HepG2 (cell line): ENCODE results near the gene ARPIN. TPM values are rescaled to one million over a fixed set of nuclear protein-coding genes. Genes with fewer than 3 reads are reported as not detected.

Experiments
- ADNP ChIP-seq: sonication (generic); formaldehyde crosslinking; IDR thresholded peaks from 2 replicates; pipeline ENCODE4 v1.4.0; 2020; ENCODE audit warnings: missing genetic modification reagents
- EED ChIP-seq: sonication (generic); formaldehyde crosslinking; IDR thresholded peaks from 2 replicates; pipeline ENCODE4 v1.5.0; 2020; ENCODE audit warnings: mild to moderate bottlenecking, missing genetic modification reagents
- ETV6 ChIP-seq: sonication (generic); formaldehyde crosslinking; conservative IDR thresholded peaks from 2 replicates; pipeline ENCODE4 v1.4.0; 2020; ENCODE audit warnings: missing genetic modification reagents
- KMT2A ChIP-seq: sonication (generic); formaldehyde crosslinking; IDR thresholded peaks from 2 replicates; pipeline ENCODE4 v1.4.0; 2020; ENCODE audit warnings: missing genetic modification reagents
- MAF1 ChIP-seq: sonication (generic); formaldehyde crosslinking; IDR thresholded peaks from 2 replicates; pipeline ENCODE4 v1.5.0; 2020; ENCODE audit warnings: missing genetic modification reagents, borderline replicate concordance
- NR2F6 ChIP-seq, 2 experiments: IDR thresholded peaks; 2 replicates each; pipeline ENCODE4 v1.6.1; 2016; ENCODE audit warnings: antibody characterized with exemption in 1 of 2, mild to moderate bottlenecking in 1 of 2
- PRMT3 ChIP-seq: sonication (generic); formaldehyde crosslinking; IDR thresholded peaks from 2 replicates; pipeline ENCODE4 v1.8.1; 2022; ENCODE audit warnings: low read depth, mild to moderate bottlenecking, moderate library complexity, missing genetic modification reagents, borderline replicate concordance
- SNAI1 ChIP-seq: sonication (generic); formaldehyde crosslinking; IDR thresholded peaks from 2 replicates; pipeline ENCODE4 v1.5.0; 2020; ENCODE audit warnings: mild to moderate bottlenecking, missing genetic modification reagents, borderline replicate concordance
- SP5 ChIP-seq: IDR thresholded peaks from 2 replicates; pipeline ENCODE4 v1.6.1; 2016; ENCODE audit warnings: low read depth, borderline replicate concordance
- TAF1 ChIP-seq: sonication (generic); formaldehyde crosslinking; IDR thresholded peaks from 2 replicates; pipeline ENCODE4 v1.4.0; 2020; ENCODE audit warnings: missing genetic modification reagents
- TCF7 ChIP-seq: sonication (generic); IDR thresholded peaks from 2 replicates; pipeline ENCODE4 v1.6.1; 2016; ENCODE audit warnings: antibody characterized with exemption, low read depth
- YY1 ChIP-seq: IDR thresholded peaks from 2 replicates; pipeline ENCODE4 v1.6.1; 2011; ENCODE audit warnings: low read length, low read depth, moderate library complexity, mild to moderate bottlenecking; ENCODE audit not compliant: insufficient read depth, insufficient replicate concordance
- ZBTB7B ChIP-seq: sonication (generic); formaldehyde crosslinking; IDR thresholded peaks from 2 replicates; pipeline ENCODE4 v1.4.0; 2020; ENCODE audit warnings: missing genetic modification reagents
- ZNF136 ChIP-seq: sonication (generic); formaldehyde crosslinking; IDR thresholded peaks from 2 replicates; pipeline ENCODE4 v1.8.1; 2022; ENCODE audit warnings: low read depth, mild to moderate bottlenecking, moderate library complexity, missing genetic modification reagents
- ZNF331 ChIP-seq: sonication (generic); formaldehyde crosslinking; IDR thresholded peaks from 2 replicates; pipeline ENCODE4 v1.4.0; 2020; ENCODE audit warnings: missing genetic modification reagents
- ZNF570 ChIP-seq: sonication (generic); formaldehyde crosslinking; IDR thresholded peaks from 2 replicates; pipeline ENCODE4 v1.4.0; 2020; ENCODE audit warnings: mild to moderate bottlenecking, missing genetic modification reagents, borderline replicate concordance
- polyA plus RNA-seq, 8 experiments: library from polyadenylated mRNA; depleted of rRNA in 3 of 8; stranded (reverse) in 7 of 8; unstranded in 1 of 8; fragments of >200 nt; fragmentation: Illumina TruSeq in 4 of 8; extraction: Trizol in 4 of 8; gene quantifications; 2 replicates each; pipeline versions ENCODE4 v1.2.1 to v1.2.3, GENCODE V29; 2011 to 2016; ENCODE audit warnings: low read depth in 4 of 8, missing spikeins in 1 of 8, mixed read lengths in 1 of 8; ENCODE audit not compliant: insufficient read depth in 1 of 8
- total RNA-seq, 5 experiments: library from RNA; depleted of rRNA; stranded (reverse); fragments of >200 nt; fragmentation: Illumina TruSeq; extraction: Trizol; gene quantifications; 2 replicates each; pipeline ENCODE4 v1.2.3, GENCODE V29; 2016; ENCODE audit warnings: low read depth in 1 of 5
- TF ChIP-seq, protein P1 (sequence below): sonication (generic); formaldehyde crosslinking; IDR thresholded peaks from one replicate; pipeline ENCODE4 v1.5.1; 2020; ENCODE audit warnings: mild to moderate bottlenecking, missing genetic modification reagents; ENCODE audit errors: not compliant biosample characterization
- TF ChIP-seq, protein P2 (sequence below): sonication (generic); formaldehyde crosslinking; IDR thresholded peaks from 2 replicates; pipeline ENCODE4 v1.4.0; 2020; ENCODE audit warnings: missing genetic modification reagents
- TF ChIP-seq, protein P3 (sequence below): sonication (generic); formaldehyde crosslinking; IDR thresholded peaks from 2 replicates; pipeline ENCODE4 v1.4.0; 2020; ENCODE audit warnings: mild to moderate bottlenecking, missing genetic modification reagents
- TF ChIP-seq, protein P4 (sequence below): sonication (generic); formaldehyde crosslinking; IDR thresholded peaks from 2 replicates; pipeline ENCODE4 v1.4.0; 2020; ENCODE audit warnings: missing genetic modification reagents, low read depth, mild to moderate bottlenecking, borderline replicate concordance

ARPIN gene
- total and polyA plus RNA-seq, 2 of the 13 experiments (the other 11 are each of a cell fraction or from before 2014, with no cell fraction given): 2.8 to 5.0 TPM

DNA sequence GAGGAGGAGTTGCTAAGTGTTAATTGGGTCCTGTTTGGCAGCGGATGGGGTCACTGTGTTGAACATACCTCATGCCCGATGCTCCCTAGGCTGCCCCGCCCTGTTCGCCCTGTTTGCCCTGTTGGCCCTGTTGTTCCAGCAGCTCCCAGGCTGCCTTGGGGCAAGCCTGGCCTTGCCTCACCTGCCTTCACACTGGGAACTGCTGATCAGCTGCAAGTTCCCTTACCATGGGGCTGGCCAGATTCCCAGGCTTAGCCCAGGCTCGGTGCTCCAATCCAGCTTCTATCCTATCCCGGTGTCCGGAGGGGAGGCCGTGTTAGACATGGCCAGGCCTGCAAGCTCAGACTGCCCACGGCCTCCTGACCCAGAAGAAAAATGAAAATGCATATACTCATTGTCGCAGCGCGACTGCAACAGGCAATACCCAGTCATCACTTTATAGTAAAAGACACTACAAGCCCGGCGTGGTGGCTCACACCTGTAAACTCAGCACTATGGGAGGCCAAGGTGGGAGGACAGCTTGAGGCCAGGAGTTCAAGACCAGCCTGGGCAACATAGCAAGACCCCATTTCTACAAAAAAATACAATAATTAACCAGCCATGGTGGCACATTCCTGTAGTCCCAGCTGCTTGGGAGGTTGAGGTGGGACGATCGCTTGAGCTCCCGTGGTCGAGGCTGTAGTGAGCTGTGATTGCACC lies 45.5 kb upstream of the ARPIN start (continued):
- TF ChIP-seq, protein P1, sequence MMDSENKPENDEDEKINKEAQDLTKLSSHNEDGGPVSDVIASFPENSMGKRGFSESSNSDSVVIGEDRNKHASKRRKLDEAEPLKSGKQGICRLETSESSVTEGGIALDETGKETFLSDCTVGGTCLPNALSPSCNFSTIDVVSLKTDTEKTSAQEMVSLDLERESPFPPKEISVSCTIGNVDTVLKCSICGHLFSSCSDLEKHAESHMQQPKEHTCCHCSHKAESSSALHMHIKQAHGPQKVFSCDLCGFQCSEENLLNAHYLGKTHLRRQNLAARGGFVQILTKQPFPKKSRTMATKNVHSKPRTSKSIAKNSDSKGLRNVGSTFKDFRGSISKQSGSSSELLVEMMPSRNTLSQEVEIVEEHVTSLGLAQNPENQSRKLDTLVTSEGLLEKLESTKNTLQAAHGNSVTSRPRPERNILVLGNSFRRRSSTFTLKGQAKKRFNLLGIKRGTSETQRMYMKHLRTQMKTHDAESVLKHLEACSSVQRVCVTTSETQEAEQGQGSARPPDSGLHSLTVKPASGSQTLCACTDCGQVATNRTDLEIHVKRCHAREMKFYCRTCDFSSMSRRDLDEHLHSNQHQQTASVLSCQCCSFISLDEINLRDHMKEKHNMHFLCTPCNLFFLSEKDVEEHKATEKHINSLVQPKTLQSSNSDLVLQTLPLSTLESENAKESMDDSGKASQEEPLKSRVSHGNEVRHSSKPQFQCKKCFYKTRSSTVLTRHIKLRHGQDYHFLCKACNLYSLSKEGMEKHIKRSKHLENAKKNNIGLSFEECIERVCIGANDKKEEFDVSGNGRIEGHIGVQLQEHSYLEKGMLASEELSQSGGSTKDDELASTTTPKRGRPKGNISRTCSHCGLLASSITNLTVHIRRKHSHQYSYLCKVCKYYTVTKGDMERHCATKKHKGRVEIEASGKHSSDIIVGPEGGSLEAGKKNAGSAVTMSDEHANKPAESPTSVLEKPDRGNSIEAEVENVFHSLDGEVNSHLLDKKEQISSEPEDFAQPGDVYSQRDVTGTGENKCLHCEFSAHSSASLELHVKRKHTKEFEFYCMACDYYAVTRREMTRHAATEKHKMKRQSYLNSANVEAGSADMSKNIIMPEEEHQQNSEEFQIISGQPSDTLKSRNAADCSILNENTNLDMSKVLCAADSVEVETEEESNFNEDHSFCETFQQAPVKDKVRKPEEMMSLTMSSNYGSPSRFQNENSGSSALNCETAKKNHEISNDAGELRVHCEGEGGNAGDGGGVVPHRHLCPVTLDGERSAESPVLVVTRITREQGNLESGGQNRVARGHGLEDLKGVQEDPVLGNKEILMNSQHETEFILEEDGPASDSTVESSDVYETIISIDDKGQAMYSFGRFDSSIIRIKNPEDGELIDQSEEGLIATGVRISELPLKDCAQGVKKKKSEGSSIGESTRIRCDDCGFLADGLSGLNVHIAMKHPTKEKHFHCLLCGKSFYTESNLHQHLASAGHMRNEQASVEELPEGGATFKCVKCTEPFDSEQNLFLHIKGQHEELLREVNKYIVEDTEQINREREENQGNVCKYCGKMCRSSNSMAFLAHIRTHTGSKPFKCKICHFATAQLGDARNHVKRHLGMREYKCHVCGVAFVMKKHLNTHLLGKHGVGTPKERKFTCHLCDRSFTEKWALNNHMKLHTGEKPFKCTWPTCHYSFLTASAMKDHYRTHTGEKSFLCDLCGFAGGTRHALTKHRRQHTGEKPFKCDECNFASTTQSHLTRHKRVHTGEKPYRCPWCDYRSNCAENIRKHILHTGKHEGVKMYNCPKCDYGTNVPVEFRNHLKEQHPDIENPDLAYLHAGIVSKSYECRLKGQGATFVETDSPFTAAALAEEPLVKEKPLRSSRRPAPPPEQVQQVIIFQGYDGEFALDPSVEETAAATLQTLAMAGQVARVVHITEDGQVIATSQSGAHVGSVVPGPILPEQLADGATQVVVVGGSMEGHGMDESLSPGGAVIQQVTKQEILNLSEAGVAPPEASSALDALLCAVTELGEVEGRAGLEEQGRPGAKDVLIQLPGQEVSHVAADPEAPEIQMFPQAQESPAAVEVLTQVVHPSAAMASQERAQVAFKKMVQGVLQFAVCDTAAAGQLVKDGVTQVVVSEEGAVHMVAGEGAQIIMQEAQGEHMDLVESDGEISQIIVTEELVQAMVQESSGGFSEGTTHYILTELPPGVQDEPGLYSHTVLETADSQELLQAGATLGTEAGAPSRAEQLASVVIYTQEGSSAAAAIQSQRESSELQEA (CRISPR knock-in tag): no peak
- TF ChIP-seq NR2F6 (IDR thresholded peaks at IDR 0.05): no peak
- peak; percentile 40; the same call in 1 of the 2 replicates for TF ChIP-seq NR2F6 (CRISPR knock-in tag; IDR thresholded peaks at IDR 0.05)
- TF ChIP-seq TAF1 (CRISPR knock-in tag): peak; percentile 25; the same call in 1 of the 2 replicates
- no peak for TF ChIP-seq ZNF136 (CRISPR knock-in tag)
- TF ChIP-seq, protein P2, sequence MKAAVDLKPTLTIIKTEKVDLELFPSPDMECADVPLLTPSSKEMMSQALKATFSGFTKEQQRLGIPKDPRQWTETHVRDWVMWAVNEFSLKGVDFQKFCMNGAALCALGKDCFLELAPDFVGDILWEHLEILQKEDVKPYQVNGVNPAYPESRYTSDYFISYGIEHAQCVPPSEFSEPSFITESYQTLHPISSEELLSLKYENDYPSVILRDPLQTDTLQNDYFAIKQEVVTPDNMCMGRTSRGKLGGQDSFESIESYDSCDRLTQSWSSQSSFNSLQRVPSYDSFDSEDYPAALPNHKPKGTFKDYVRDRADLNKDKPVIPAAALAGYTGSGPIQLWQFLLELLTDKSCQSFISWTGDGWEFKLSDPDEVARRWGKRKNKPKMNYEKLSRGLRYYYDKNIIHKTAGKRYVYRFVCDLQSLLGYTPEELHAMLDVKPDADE (CRISPR knock-in tag): no peak
- TF ChIP-seq EED (CRISPR knock-in tag): 0 out of 2 replicates have a peak, but pooled peaks have one; percentile 27
- TF ChIP-seq, protein P3, sequence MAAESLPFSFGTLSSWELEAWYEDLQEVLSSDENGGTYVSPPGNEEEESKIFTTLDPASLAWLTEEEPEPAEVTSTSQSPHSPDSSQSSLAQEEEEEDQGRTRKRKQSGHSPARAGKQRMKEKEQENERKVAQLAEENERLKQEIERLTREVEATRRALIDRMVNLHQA (CRISPR knock-in tag): no peak
- no peak for TF ChIP-seq MAF1 (CRISPR knock-in tag)
- TF ChIP-seq, protein P4, sequence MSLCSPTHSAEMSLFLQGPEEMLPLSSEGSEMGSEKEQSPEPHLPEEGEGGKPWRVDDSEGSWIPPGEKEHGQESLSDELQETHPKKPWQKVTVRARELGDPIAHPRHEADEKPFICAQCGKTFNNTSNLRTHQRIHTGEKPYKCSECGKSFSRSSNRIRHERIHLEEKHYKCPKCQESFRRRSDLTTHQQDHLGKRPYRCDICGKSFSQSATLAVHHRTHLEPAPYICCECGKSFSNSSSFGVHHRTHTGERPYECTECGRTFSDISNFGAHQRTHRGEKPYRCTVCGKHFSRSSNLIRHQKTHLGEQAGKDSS (CRISPR knock-in tag): no peak
- TF ChIP-seq YY1: peak; percentile 20
- no peak for TF ChIP-seq ZNF331 (CRISPR knock-in tag)
- peak; percentile 73 for TF ChIP-seq SP5
- TF ChIP-seq KMT2A (CRISPR knock-in tag): no peak
- TF ChIP-seq SNAI1 (CRISPR knock-in tag): no peak
- TF ChIP-seq PRMT3 (CRISPR knock-in tag): no peak
- TF ChIP-seq ETV6: no peak
- TF ChIP-seq ZNF570: no peak
- TF ChIP-seq ZBTB7B (CRISPR knock-in tag): 0 out of 2 replicates have a peak, but pooled peaks have one; percentile 45
- TF ChIP-seq ADNP (CRISPR knock-in tag): no peak
- no peak for TF ChIP-seq TCF7
